K562 (cell line): Measurements from ENCODE around the gene SEC14L5. TPM values are rescaled to one million over a fixed set of nuclear protein-coding genes. Genes with fewer than 3 reads are reported as not detected.

Experiments used
- ATAC-seq: fragments of 200-7000 bp; cut with Tn5 transposase; 3 replicates; pipeline ENCODE4 v1.9.1; 2020; ENCODE audit warnings: moderate library complexity
- BruUV-seq: library from RNA; stranded (reverse); fragments of 400-500 nt; replicated peaks from 2 replicates; lab custom pipeline; 2021; lab: Mats Ljungman, UMichigan
- CTCF ChIA-PET: fragments of 300-600 bp; formaldehyde crosslinking; extraction: SDS; loops from one replicate; lab custom pipeline; 2021; ENCODE audit warnings: low intra/inter-chr PET ratio; lab: Yijun Ruan, JAX
- POLR2A ChIA-PET: fragments of 300-600, 350-650 bp; sonication (Branson Sonifier 250); formaldehyde crosslinking; extraction: SDS; loops from one replicate; lab custom pipeline; 2021; ENCODE audit warnings: antibody characterized with exemption, inconsistent platforms; lab: Yijun Ruan, JAX
- DNase-seq, 4 experiments: peaks; one replicate each; pipeline versions ENCODE4 v3.0.0 to v3.0.0-alpha.2; 2011 to 2018; ENCODE audit warnings: low spot score in 3 of 4, mixed read lengths in 3 of 4; ENCODE audit errors: extremely low read depth in 1 of 4
- FAIRE-seq: peaks from 2 replicates; lab custom pipeline; 2011; peaks lifted over from hg19 to GRCh38; lab: Jason Lieb, UNC
- H2AFZ ChIP-seq: 2 replicates; pipeline ENCODE4 v1.6.0; 2011; ENCODE audit warnings: low read depth, low read length, control low read depth, inconsistent platforms
- H3K27ac ChIP-seq: fragments of 200-600 bp; 3 replicates; pipeline ENCODE4 v1.8.0; 2011; ENCODE audit warnings: low read depth, mild to moderate bottlenecking, control low read depth, inconsistent platforms, low read length, moderate library complexity, mixed read lengths; ENCODE audit errors: extremely low read depth
- H3K27me3 ChIP-seq, 2 experiments: fragments of 300-600 bp in 1 of 2; 2 replicates in 1 of 2; 3 replicates in 1 of 2; pipeline versions ENCODE4 v1.6.0 to v1.8.0; 2011; ENCODE audit warnings: inconsistent platforms in 2 of 2, low read length in 2 of 2, mild to moderate bottlenecking in 1 of 2, mixed read lengths in 1 of 2, moderate library complexity in 1 of 2; ENCODE audit not compliant: control insufficient read depth in 2 of 2, insufficient read depth in 2 of 2
- H3K36me3 ChIP-seq: fragments of 300-600 bp; 3 replicates; pipeline ENCODE4 v1.8.0; 2011; ENCODE audit warnings: mild to moderate bottlenecking, low read length, inconsistent platforms; ENCODE audit not compliant: control insufficient read depth, insufficient read depth
- H3K4me1 ChIP-seq, 2 experiments: fragments of 200-600 bp in 1 of 2; replicated peaks in 1 of 2; 2 replicates in 1 of 2; 3 replicates in 1 of 2; pipeline versions ENCODE4 v1.5.1 to v1.8.0; 2011; ENCODE audit warnings: inconsistent platforms in 2 of 2, low read length in 2 of 2, mild to moderate bottlenecking in 1 of 2, mixed read lengths in 1 of 2, moderate library complexity in 1 of 2; ENCODE audit not compliant: control insufficient read depth in 2 of 2, insufficient read depth in 2 of 2
- H3K4me2 ChIP-seq: 2 replicates; pipeline ENCODE4 v1.6.1; 2011; ENCODE audit warnings: low read length, control low read depth, inconsistent platforms, mixed read lengths; ENCODE audit not compliant: insufficient read depth
- H3K4me3 ChIP-seq: fragments of 200-600 bp; sonication (generic), shearing (Covaris generic); 2 replicates; pipeline ENCODE4 v1.5.1; 2016; ENCODE audit warnings: control low read depth, inconsistent platforms
- H3K79me2 ChIP-seq: fragments of 200-600 bp; 3 replicates; pipeline ENCODE4 v1.8.0; 2011; ENCODE audit warnings: low read length, inconsistent platforms; ENCODE audit not compliant: control insufficient read depth, insufficient read depth
- H3K9ac ChIP-seq, 2 experiments: 2 replicates each; pipeline versions ENCODE4 v1.6.0 to v1.6.1; 2011; ENCODE audit warnings: low read depth in 2 of 2, low read length in 2 of 2, control low read depth in 1 of 2, inconsistent platforms in 1 of 2, mild to moderate bottlenecking in 1 of 2, mixed read lengths in 1 of 2; ENCODE audit not compliant: insufficient read depth in 1 of 2
- H3K9me1 ChIP-seq: one replicate; pipeline ENCODE4 v1.6.0; 2011; ENCODE audit warnings: inconsistent platforms, mild to moderate bottlenecking, low read length, moderate library complexity; ENCODE audit not compliant: control insufficient read depth, insufficient read depth
- H3K9me3 ChIP-seq: replicated peaks from 2 replicates; pipeline ENCODE4 v1.5.1; 2011; ENCODE audit warnings: low read depth, low read length, inconsistent platforms; ENCODE audit not compliant: control insufficient read depth, insufficient read depth
- H4K20me1 ChIP-seq: replicated peaks from 2 replicates; pipeline ENCODE4 v1.6.1; 2011; ENCODE audit warnings: low read length, inconsistent platforms, mixed read lengths; ENCODE audit not compliant: control insufficient read depth, insufficient read depth
- CBFA2T3 ChIP-seq: fragments of 450-650 bp; IDR thresholded peaks from 2 replicates; pipeline ENCODE4 v1.6.1; 2017
- KHSRP ChIP-seq: fragments of 450-650 bp; IDR thresholded peaks from 2 replicates; pipeline ENCODE4 v1.6.1; 2017
- WGBS: fragments of 100-300 bp; shearing (Covaris generic); methylation state at CpG from one replicate; pipeline ENCODE4 v1.1.6; 2016; ENCODE audit warnings: low coverage, mixed read lengths; ENCODE audit not compliant: insufficient coverage; ENCODE audit errors: missing lambda C conversion rate; 5-methylcytosine and 5-hydroxymethylcytosine counted together
- in situ Hi-C: fragments of 300-500 bp; cut with MboI; formaldehyde crosslinking; loops from 4 replicates; pipeline ENCODE4 v1.15.0; 2018; ENCODE audit warnings: inconsistent platforms, mixed read lengths
- intact Hi-C: fragments of 100-400 bp; cut with micrococcal nuclease; formaldehyde crosslinking; loops from 2 replicates; pipeline ENCODE4 v1.14.2; 2022
- polyA plus RNA-seq, 8 experiments: library from polyadenylated mRNA; depleted of rRNA in 4 of 8; stranded (reverse) in 5 of 8; unstranded in 3 of 8; fragments of >200 nt; fragmentation: Nextera tagmentation in 2 of 8; fragmentation: Illumina TruSeq in 1 of 8; extraction: Ambion mirVana in 2 of 8; extraction: Trizol in 1 of 8; gene quantifications; 2 replicates each; pipeline versions ENCODE4 v1.2.1 to v1.2.3, GENCODE V29; 2011 to 2014; ENCODE audit warnings: inconsistent platforms in 1 of 8, missing spikeins in 1 of 8
- total RNA-seq, 7 experiments: library from RNA; depleted of rRNA in 6 of 7; stranded (reverse); fragments of >200 nt in 6 of 7; fragmentation: Illumina TruSeq in 2 of 7; extraction: Trizol in 2 of 7; gene quantifications; 2 replicates each; pipeline versions ENCODE4 v1.2.1 to v1.2.3, GENCODE V29; 2011 to 2021; ENCODE audit warnings: low replicate concordance in 1 of 7
- TF ChIP-seq, protein P1 (sequence below): sonication (generic); formaldehyde crosslinking; IDR thresholded peaks from 2 replicates; pipeline ENCODE4 v1.8.1; 2023; ENCODE audit warnings: mild to moderate bottlenecking, missing genetic modification reagents
- TF ChIP-seq, protein P2 (sequence below): fragments of 250-450 bp; sonication (Bioruptor Pico); IDR thresholded peaks from 2 replicates; pipeline ENCODE4 v1.9.0; 2021; ENCODE audit warnings: mild to moderate bottlenecking

SEC14L5 gene
- total and polyA plus RNA-seq, 9 of the 15 experiments (the other 6 are each of a cell fraction or from before 2014, with no cell fraction given): 0.11 TPM; not detected in 8

DNA sequence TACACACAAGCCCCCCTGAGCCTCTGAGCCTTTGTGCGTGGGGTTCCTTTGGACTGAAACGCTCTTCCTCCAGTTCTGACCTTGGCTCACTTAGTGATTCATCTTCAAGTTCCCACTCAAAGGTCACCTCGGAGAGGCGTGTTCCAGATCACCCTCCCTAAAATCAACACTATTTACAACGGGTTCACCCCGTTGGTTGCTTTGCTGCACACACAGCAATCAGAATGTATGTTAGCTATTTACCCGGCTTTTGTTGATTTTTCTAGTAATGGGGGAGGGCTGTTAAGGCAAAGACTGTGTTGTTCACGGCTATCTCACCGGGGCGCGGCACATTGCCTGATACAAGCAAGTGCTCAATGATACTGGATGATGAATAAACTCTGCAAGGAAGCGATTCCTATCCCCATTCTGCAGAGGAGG lies 74.6 kb downstream of the SEC14L5 start:
- Histone ChIP-seq H3K36me3 (no peaks in the 10 kb centered on the region), H3K9me3 (no peaks in the 10 kb centered on the region), H3K4me2 (peak overlapping the region; percentile 88), H3K27ac (no peak overlapping the region), H3K27me3 (peaks cover 0 to 1% of the 10 kb centered on the region in 2 experiments; a peak in 1 of 5 replicates), H4K20me1 (no peaks in the 10 kb centered on the region), H3K4me3 (peak overlapping the region; percentile 97), H2AFZ (peak overlapping the region; percentile 98), H3K9me1 (no peaks in the 10 kb centered on the region), H3K79me2 (no peaks in the 10 kb centered on the region), H3K4me1 (peaks cover 21 to 23% of the 10 kb centered on the region in 2 experiments; a peak in 4 of 5 replicates), H3K9ac (peak overlapping the region; percentile 65 to 92)
- TF ChIP-seq CBFA2T3: 0 out of 2 replicates have a peak, but pooled peaks have one; percentile 17
- no peak for TF ChIP-seq KHSRP
- TF ChIP-seq, protein P1, sequence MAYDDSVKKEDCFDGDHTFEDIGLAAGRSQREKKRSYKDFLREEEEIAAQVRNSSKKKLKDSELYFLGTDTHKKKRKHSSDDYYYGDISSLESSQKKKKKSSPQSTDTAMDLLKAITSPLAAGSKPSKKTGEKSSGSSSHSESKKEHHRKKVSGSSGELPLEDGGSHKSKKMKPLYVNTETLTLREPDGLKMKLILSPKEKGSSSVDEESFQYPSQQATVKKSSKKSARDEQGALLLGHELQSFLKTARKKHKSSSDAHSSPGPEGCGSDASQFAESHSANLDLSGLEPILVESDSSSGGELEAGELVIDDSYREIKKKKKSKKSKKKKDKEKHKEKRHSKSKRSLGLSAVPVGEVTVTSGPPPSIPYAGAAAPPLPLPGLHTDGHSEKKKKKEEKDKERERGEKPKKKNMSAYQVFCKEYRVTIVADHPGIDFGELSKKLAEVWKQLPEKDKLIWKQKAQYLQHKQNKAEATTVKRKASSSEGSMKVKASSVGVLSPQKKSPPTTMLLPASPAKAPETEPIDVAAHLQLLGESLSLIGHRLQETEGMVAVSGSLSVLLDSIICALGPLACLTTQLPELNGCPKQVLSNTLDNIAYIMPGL (CRISPR knock-in tag): no peak
- TF ChIP-seq, protein P2, sequence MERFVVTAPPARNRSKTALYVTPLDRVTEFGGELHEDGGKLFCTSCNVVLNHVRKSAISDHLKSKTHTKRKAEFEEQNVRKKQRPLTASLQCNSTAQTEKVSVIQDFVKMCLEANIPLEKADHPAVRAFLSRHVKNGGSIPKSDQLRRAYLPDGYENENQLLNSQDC (CRISPR knock-in tag): no peak
- DNase-seq (peak in 1 of 4 experiments; percentile 31), ATAC-seq (no peak), FAIRE-seq (peak; percentile 78)
- TSS peak; percentile 61 for BruUV-seq
- WGBS: 7% methylated on average over 11 of the region's 12 CpGs
- in situ Hi-C loops: no loop called here
- ChIA-PET POLR2A (interaction anchor here (0.8 kb wide), 1 partner anchor 66 kb away, joined by 3 read pairs; no protein-coding TSS in a partner anchor), CTCF (no interaction called here)
- intact Hi-C loops: no loop called here
